GM12891 (cell line): ENCODE measurements around the gene ATP8B1.

ENCODE experiments used
- POLR2A ChIP-seq: IDR thresholded peaks from 2 replicates; pipeline ENCODE4 v1.6.1; 2011; ENCODE audit warnings: low read depth, low read length, control low read depth
- POLR2AphosphoS5 ChIP-seq: IDR thresholded peaks from 2 replicates; pipeline ENCODE4 v1.6.1; 2011; ENCODE audit warnings: low read depth, low read length, control low read depth

- TF ChIP-seq POLR2AphosphoS5, result no peak
- TF ChIP-seq POLR2A, result no peak
These were observed 65.6 kb downstream of the ATP8B1 start for GRCh38 chr18:57737400-57738060.
